Tongue (tissue), 2 donors: ENCODE data around the gene IQCE. TPM values are rescaled to one million over a fixed set of nuclear protein-coding genes. Genes with fewer than 3 reads are reported as not detected.
"Not testable (repeated sequence)": the region's sequence is repeated elsewhere in the genome, so short reads cannot be mapped to it uniquely, and the experiment has no call there.

Source experiments
- DNase-seq: peaks from one replicate; pipeline ENCODE4 v3.0.0-alpha.2; 2015
- total RNA-seq: library from RNA; depleted of rRNA; stranded (reverse); fragments of >200 nt; gene quantifications from one replicate; pipeline ENCODE4 v1.2.3, GENCODE V29; 2014

IQCE gene
- total RNA-seq, 1 donor from 2014 or later: 6.4 TPM

DNA sequence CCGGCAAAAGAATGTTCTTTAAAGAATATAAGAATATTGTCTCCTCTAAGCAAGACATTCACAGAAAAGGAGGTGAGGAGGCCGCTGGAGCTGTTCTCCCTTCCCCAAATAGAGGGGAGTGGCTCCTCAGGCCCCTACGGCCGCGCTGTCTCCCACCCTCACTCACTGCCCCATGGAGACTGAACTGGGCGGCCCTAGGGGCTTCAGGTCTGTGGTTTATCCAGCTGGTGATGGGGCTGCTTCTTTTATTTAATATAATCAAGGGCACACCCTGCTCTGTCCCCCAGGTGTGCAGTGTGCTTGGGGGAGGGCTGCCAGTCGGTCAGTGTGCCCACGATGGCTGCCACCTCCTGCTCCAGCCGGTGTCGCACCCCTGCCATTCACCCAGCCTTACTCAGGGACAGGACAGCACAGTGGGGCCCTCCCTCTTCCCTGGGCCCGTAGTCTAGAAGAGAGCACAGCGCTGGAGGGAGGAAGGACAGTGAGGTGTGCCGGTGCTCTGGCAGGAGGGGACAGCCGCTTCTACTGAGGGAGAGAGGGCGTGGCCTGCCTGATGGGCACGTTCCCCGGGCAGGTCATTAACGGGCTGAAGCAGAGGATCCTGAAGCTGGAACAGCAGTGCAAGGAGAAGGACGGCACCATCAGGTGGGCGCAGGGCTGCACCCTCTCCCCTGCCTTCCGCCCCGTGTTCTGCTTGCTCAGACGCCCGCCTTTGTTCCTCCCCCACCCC lies 23.4 kb downstream of the IQCE start:
- no peak for DNase-seq

DNA sequence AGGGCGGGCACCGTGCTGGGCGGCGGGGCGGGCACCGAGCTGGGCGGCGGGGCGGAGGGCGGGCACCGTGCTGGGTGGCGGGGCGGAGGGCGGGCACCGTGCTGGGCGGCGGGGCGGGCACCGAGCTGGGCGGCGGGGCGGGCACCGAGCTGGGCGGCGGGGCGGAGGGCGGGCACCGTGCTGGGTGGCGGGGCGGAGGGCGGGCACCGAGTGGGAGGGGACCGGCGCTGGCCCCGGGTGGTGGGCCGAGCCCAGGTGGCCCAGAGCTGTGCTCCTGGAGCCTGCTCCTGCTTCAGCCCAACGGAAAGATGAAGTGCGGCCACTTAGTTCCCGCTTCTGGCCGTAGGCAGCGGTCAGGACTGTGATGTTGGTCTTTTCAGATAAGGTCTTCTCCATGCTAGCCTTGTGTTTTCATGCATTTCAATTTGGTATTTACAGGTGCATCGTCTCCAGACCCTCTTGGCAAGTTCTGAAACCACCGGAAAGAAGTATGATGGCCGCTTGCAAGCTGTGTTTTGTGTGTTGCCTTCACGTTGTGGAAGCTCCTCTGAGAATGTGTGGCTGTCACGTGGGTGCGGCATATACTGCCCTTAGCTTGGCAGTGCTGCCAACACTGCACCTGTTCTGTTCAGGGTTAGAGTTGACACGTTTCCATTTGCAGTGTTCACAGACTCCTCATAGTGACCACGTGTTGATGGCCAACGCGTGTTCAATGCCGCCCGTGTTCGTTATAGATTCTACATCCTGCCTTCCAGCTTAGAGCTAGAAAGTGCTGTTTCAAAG lies 25.2 kb downstream of the IQCE start:
- DNase-seq: no peak

DNA sequence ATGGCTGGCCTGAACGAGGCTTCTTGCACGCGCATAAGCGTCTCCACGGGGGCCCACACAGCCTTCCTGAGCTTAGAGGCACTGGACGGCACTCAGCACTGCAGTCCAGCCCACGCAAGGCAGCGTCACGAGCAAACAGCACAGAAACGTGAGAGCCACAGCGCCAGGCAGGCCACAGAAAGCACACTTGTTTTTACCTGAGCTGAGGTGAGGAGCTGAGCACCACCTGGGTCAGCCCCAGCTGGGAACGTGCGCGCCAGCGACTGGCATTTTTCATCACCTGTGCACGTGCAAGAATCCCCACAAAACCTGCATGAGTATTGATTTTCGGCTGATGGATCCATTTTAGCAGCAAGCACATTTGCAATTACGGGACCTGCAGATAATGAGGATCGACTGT lies 26.7 kb downstream of the IQCE start:
- no peak for DNase-seq

DNA sequence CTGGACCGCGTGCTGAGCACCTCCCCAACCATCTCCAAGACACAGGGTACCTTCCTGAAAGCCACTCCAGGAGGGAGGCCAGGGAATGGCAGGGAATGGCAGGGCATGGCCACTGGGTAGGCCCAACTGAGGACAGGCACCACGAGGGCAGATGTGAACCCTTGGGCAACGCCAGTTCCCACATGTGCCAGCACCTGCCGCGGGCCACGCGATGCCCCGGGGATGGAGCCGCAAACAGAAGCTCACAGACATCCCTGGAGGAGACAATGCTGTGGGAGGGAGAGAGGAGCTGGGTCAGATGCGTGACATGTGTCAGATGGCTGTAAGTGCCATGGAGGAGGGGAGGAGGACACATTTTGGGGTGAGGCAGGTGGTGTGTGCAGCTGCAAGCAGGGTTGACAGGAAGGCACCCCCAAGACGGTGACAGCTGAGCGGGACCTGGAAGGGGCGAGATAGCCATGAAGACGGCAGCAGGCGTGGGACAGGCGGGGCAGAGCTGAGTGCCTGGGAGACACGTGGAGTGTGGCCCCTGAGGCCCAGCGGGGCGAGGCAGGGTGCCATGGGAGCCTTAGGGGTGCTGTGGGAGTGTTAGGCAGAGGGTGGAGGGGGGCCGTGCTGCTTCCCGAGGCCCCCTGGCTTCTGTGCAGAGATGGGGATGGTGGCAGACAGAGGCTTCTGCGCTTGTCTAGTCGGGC lies 27.7 kb downstream of the IQCE start:
- DNase-seq: no peak

DNA sequence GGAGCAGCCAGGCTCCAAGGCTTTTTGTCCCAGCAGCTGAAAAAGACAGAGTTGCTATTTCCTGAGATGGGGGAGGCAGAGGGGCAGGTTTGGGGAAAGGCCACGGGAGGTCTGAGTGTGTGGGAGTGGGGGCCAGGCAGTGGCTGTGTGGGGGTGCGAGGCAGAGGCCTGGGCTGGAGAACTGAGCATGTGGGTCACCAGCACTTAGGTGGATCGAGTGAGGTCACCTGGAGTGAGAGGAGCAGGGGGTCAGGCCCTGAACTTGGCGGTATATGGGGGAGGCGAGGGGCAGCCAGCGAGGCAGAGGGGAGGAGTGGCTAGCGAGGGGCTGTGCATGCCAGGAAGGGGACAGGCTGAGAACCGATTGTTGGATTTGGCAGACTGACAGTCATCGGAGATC lies 28.4 kb downstream of the IQCE start:
- no peak for DNase-seq

DNA sequence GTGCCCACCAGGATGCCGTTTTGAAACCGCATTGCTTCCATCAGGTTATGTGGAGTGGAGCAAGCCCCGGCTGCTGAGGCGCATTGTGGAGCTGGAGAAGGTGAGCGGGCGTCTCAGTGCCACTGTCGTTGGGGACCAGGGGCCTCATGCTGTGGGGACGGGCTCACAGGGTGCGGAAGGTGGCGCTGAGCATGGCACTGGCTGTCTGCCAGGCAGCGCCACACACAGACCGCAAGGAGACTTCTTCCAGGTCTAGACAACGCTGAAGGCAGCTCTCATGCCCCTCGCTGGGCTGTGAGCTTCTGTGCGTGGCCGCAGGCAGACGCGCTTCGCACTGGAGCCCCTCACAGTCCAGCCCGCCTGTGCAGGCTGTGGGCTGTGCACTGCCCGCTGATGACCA lies 29.0 kb downstream of the IQCE start:
- no peak for DNase-seq

DNA sequence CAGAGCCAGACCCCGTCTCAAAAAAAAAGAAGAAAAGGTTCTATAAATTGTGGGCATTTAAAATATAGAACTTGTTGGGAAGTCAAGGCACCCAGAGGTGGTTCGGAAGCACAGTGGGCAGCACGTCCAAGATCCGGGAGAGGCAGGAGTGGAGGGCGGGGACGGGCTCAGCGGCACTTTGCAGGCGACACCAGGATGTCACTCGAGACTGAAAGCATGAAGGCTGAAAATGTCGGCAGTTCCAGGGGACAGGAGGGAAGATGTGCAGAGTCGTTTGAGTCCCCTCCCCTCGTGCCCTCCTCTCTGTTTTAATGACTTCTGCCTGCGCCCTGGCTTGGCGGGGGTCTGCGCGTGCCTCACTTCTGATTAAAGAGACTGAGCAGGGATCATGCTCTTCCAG lies 30.6 kb downstream of the IQCE start:
- DNase-seq: no peak

DNA sequence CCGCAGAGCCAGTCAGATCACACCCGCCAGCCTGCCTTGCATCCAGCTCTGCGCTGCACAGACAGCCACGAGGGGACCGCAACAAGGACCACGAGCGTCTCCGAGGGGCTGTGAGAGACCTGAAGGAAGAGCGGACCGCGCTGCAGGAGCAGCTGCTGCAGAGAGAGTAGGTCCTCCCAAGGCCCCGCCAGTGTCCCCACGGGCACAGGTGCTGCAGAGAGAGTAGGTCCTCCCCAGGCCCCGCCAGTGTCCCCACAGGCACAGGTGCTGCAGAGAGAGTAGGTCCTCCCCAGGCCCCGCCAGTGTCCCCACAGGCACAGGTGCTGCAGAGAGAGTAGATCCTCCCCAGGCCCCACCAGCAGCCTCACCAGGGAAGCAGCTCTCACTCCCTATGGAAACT lies 31.2 kb downstream of the IQCE start:
- not testable (repeated sequence) for DNase-seq

DNA sequence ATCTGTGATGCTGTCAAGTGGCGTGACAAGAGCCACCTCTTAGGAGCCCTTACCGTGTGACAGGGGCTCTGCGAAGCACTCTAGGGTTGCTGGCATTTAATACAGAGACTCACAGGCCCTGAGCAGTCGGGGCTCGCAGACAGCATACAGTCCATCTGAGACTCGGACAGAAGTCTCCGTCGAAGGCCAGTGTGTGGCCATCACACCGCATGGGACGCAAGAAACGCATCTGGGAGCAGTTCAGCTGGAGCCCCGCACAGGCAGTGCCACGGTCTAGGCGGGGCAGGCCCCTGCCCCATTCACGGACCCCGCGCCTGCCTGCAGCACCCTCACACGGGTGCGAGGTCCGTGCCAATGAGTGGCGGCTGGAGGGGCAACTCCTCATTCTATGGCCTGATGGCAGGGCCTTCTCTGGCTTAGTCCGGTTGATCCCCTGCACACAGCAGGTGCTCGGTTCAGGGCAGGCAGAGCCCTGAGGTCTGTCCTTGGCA lies 33.6 kb downstream of the IQCE start:
- DNase-seq: no peak

DNA sequence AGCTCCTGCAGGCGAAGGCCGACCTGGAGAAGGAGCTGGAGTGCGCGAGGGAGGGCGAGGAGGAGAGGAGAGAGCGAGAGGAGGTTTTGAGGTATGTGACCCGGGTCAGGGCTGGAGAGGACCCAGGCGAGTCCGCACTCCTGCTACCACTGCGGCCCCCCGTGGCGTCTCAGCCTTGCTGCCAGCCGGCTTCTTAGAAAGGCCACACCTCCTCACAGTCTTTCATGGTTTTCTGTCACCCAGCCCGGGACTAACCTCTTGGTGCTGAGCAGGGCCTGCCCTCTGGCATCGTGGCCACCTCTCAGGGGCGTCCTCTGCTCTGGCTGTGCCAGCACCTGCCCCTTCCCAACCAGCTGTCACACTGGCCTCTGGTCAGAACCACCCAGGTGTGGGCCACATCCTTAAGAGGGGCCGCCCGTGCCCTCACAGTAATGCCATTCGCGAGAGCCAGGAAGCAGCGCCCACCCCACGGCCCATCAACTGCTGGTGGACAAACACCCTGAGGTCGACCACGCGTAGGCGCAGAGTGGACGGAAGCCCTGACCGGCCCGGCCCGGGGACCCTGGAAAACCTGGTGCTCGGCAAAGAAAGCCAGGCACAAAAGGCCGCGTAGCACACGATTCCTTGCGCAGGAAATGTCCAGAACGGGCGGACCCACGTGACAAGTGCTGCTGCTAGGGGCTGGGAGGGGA lies 34.4 kb downstream of the IQCE start:
- no peak for DNase-seq

DNA sequence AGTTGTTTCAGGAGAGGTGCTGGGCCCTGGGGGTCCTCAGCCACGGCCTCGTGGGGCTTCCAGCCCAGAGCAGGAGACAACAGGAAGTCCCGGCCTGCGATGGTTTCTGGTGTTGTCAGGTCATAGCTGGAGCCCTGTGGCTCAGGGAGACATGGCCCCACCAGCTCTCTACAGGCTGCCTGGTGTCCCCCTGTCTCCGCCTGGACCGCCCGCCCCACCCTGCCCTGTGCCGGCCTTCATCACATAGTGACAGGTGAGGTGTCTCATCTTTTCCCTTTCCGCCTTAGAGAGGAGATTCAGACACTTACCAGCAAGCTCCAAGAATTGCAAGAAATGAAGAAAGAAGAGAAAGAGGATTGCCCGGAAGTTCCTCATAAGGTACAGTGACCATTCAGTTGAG lies 35.8 kb downstream of the IQCE start:
- no peak for DNase-seq

DNA sequence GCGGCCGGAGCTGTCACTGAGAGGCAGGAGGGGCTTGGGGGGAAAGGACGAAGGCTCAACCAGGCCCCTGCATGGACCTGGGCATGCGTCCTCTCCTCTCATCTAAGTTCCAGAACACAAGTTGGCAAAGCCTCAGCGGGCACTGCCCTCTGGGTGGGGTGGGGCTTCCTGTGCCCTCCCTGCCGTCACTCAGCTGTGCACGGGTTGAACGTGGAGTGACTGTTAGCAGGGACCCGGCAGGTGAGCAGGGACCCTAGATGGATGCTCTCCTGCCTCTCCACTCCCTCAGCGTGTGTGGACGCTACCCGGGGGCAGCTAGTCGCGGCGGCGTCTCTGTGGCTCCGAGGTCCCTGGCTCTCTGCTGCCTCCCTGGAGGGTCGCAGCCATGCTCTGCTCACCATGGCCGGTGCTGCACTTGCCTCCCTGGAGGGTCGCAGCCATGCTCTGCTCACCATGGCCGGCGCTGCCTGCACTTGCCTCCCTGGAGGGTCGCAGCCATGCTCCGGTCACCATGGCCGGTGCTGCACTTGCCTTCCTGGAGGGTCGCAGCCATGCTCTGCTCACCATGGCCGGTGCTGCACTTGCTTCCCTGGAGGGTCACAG lies 36.6 kb downstream of the IQCE start:
- DNase-seq: no peak

DNA sequence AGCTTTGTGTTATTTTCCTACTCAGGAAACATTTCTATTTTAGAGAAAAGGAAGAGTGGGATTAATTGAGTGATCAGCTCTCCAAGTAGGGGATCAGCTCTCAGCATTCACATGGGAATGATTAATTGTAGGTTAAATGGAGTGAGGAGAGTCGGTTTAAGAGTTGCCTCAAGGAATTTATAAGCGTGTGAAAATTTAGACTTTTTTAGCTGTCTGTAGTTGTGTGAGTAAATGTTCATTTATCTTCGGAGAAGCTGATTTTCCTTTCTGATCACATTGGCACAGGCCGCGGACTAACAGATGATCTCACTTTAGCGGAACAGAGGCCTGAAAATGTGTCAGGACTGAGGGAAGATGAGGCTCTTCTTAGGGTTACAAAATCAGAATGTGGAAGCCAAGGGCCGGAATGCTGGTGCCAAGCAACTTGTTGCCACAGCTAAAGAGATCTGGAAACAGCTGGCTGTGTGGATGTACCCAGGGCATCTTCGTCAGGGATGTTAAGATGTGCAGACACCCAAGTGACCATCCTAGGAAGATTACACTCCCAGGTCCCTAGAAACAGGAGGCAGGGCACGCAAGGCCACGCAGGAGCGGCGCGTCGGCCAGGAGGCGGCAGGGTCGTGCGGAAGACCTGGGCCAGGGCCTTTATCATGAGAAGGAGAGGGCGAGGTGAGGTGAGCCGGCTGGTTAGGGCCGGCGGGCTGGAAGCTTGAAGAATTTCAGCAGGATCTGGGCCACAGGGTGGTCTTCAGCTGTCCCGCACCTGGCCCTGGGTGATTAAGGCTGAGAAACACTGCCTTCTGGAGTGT lies 37.9 kb downstream of the IQCE start:
- peak; percentile 37 for DNase-seq

DNA sequence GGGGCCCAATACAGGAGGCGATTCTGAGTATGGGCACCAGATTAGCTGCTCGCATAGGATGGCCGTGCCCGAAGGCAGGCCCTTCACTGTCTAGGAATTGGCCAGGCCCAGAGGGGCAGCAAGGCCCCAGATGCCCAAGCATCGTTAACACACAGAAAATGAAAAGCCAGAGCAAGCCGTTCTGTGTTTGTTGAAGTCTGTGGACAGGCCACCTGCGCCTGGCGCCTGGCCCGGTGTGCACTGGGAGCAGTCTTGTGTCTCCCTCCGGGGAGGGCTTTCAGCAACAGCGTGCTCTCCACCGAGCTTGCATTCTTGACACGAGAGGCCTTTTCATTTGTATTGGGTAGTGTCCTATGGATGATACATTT lies 38.5 kb downstream of the IQCE start:
- peak; percentile 48 for DNase-seq

DNA sequence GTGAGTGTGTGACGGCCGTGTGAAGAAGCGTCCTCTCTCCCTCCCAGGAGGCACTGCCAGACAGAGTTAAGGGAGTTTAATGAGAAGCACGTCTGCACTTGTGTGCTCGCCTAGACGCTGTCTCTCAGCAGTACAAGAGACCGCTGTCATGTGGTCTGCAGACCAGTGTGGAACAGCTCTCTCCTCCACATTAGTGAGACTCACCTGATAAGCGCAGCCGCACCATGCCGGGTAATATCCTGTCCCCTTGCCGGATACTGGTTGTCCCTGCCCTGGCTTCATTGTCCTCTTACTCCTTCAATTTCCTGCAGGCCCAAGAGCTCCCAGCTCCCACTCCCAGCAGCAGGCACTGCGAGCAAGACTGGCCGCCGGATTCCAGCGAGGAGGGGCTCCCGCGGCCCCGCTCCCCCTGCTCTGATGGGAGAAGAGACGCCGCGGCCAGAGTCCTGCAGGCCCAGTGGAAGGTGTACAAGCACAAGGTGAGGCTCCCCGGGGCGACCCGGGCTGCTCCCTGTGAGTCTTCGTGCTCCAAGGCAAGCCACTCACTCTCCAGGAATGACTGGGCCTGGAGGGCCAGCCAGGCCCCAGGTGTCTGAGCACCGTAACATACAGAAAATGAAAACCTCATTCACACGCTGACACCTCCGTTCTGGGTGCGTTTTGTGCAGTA lies 39.5 kb downstream of the IQCE start:
- DNase-seq: no peak

DNA sequence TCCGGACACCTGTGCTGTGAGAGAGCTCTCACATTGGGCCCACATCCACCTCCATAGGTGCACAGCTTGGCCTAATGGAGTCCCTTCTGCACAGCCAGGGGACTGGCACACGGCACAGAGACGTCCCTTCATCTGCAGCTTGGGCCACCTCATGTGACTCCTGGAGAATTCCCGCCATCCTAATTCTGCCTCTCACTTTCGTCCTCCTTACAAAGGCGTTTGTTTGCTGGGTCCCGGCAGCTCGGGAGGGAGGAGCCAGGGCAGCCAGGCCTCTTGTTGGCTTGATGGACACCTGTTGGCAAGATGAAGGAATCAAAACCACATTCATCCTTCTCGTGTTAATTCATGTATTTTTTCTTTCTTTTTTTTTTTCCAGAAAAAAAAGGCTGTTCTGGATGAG lies 42.3 kb downstream of the IQCE start:
- DNase-seq: no peak

DNA sequence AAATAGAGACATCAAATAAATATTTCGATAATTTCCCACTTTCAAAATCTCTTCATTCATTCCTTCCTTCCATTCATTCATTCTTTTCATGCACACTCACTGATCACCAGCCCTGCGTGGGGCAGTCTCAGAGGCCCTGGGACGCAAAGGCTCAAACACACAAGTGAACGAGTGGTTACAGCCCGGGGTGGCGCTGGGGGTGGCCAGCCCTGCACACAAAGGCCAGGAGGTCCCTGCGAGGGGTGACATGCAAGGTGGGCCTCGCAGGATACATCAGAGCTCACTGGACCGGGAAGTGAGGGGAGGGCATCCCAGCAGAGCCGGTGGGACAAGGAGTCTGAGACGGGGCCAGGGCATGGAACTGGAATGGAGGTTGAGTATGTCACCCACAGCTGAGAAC lies 43.1 kb downstream of the IQCE start:
- DNase-seq: no peak

DNA sequence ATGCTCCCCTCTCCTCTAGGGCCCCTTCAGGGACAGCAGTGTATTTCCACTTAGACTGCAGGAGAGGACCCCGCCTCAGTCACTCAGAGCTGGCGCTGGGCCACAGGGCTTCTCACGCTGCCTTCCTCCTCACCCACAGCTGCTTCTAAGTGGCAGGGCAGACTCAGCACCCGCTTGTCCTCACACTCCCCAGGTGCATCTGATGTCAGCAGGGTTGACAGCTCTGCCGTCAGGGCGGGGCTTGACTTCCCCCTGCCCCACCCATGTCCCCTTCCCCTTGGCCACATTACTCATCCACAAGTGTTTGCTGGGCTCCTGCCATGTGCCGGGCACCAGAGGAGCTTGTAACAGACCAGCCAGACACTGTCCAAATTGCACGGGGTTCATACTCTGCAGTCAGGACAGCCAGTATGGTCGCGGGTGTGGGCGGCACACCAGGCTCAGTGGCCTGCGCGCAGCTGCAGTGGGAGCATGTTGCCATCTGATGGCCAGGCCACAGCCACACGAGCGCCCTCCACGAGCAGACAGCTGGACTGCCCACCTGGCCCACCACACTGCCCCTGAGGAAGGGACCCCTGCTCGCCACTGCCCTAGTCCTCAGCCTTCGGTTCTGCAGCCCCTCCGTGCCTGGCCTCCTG lies 43.7 kb downstream of the IQCE start:
- peak; percentile 88 for DNase-seq

DNA sequence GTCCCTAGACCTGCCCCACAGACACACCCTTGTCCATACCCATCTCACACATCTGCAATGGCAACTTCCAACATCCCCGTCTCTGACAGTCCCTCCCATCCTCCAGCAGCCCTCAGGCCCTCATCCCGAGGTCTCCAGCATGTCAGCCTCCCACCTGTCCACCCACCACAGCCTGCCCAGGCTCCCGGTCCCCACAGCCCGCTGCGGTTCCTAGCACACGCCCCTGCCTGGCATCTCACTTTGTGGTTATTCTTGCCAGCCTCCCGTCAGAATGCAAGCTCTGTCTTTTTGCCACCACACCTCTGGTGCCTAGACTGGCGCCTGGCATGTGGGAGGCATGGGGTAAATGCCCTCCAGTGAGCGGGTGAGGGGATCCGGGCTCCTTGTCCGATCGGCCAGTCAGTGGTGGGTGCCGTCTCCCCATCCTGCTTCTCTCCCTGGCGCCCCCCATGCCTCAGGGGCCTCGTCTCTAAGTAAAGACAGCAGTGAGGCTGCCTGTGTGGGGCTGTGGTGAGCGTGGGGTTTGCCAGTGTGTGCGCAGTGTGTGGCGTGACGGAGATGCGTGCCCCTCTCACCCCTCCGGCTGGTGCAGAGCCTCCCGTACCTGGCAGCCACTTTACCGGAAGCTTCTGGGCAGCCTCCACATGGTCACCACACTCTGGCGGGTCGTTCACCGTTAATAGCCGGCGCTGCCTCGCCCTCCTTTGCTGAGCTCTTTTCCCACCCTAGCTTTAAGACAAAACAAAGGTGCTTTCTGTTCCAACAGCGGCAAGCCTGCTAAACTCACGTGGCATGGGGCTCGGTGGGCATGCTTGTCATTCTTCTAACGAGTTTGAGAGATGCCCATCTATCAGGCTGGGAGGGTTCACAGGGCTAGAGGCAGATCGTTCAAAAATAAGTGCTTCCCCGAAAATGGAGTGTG lies 44.5 kb downstream of the IQCE start:
- no peak for DNase-seq
